ENCODE results near the gene MRPL43. TPM values are rescaled to one million over a fixed set of nuclear protein-coding genes. Genes with fewer than 3 reads are reported as not detected.

MRPL43 gene
- total and polyA plus RNA-seq, 9 donors, result 61.0 to 94.4 (median 68.0) TPM

DNA sequence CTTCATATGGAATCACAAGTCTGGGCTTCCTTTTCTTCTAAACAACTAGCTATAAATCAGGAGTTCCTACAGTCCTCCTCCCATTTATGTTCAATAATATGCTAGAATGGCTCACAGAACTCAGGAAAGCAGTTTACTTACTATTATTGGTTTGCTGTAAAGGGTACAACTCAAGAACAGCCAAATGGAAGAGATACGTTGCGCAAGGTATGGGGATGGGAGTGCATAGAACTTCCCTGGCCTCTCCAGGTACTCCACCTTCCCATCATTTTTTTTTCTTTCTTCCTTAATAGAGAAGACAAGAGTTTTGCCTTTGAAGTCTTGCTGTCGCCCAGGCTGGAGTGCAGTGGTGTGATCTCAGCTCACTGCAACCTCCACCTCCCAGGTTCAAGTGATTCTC is 45.1 kb downstream of the MRPL43 start:
- Histone ChIP-seq H3K36me3 (ENCODE audit: control insufficient read depth, insufficient read depth, low read length) (peaks cover 46% of the 10 kb centered on the region), H3K4me1 (ENCODE audit: control insufficient read depth, insufficient read depth, low read length) (no peaks in the 10 kb centered on the region), H3K27me3 (ENCODE audit: control insufficient read depth, insufficient read depth, low read length) (no peaks in the 10 kb centered on the region), H3K4me3 (ENCODE audit: low read length) (no peak overlapping the region), H3K27ac (ENCODE audit: low read length) (no peak overlapping the region), H3K9me3 (replicated peaks; ENCODE audit: control insufficient read depth, low read depth, low read length) (no peaks in the 10 kb centered on the region)
- WGBS (ENCODE audit: insufficient coverage), result no CpG with 5 or more reads among the region's 3 CpGs
- DNase-seq, result no peak

- Histone ChIP-seq H3K27me3 (ENCODE audit: control insufficient read depth, insufficient read depth, low read length) (no peaks in the 10 kb centered on the region), H3K9me3 (replicated peaks; ENCODE audit: control insufficient read depth, low read depth, low read length) (no peaks in the 10 kb centered on the region), H3K4me1 (ENCODE audit: control insufficient read depth, insufficient read depth, low read length) (no peaks in the 10 kb centered on the region), H3K4me3 (ENCODE audit: low read length) (no peak overlapping the region), H3K27ac (ENCODE audit: low read length) (no peak overlapping the region), H3K36me3 (ENCODE audit: control insufficient read depth, insufficient read depth, low read length) (peaks cover 47% of the 10 kb centered on the region)
- no peak for DNase-seq
These were observed 47.4 kb downstream of the MRPL43 start for GRCh38 chr10:100939763-100940344.

Other genes with a start within 250 kb of the MRPL43 start
- gene PAX2, start 241.9 kb downstream of the MRPL43 start, total RNA-seq, result not detected
- gene PAX2, start 241.9 kb downstream of the MRPL43 start, polyA plus RNA-seq (ENCODE audit: insufficient read depth in 1 of 8, insufficient read length in 8 of 8, low replicate concordance in 1 of 8), result under 1 TPM in 1 of 8 donors, not detected in 7; 0.05 TPM
- 113 TPM for gene SLF2, start 74.5 kb downstream of the MRPL43 start, total RNA-seq
- gene SLF2, start 74.5 kb downstream of the MRPL43 start, polyA plus RNA-seq (ENCODE audit: insufficient read depth in 1 of 8, insufficient read length in 8 of 8, low replicate concordance in 1 of 8), result 100 to 1,000 TPM in 1 of 8 donors, 10 to 100 TPM in 7; 59.1 to 106 (median 81.3) TPM
- 1.2 TPM for gene SEMA4G, start 18.0 kb downstream of the MRPL43 start, total RNA-seq
- gene SEMA4G, start 18.0 kb downstream of the MRPL43 start, polyA plus RNA-seq (ENCODE audit: insufficient read depth in 1 of 8, insufficient read length in 8 of 8, low replicate concordance in 1 of 8), result 10 to 100 TPM in 3 of 8 donors, 1 to 10 TPM in 5; 4.8 to 12.9 (median 7.3) TPM
- 5.9 TPM for gene TWNK, start within 50 bp of the MRPL43 start, total RNA-seq
- 10 to 100 TPM in 3 of 8 donors, 1 to 10 TPM in 5; 8.1 to 12.0 (median 9.6) TPM for gene TWNK, start within 50 bp of the MRPL43 start, polyA plus RNA-seq (ENCODE audit: insufficient read depth in 1 of 8, insufficient read length in 8 of 8, low replicate concordance in 1 of 8)
- 35.6 TPM for gene LZTS2, start 12.3 kb upstream of the MRPL43 start, total RNA-seq
- 10 to 100 TPM; 55.0 to 72.0 (median 63.2) TPM for gene LZTS2, start 12.3 kb upstream of the MRPL43 start, polyA plus RNA-seq (ENCODE audit: insufficient read depth in 1 of 8, insufficient read length in 8 of 8, low replicate concordance in 1 of 8)
- 1.2 TPM for gene PDZD7, start 43.6 kb upstream of the MRPL43 start, total RNA-seq
- gene PDZD7, start 43.6 kb upstream of the MRPL43 start, polyA plus RNA-seq (ENCODE audit: insufficient read depth in 1 of 8, insufficient read length in 8 of 8, low replicate concordance in 1 of 8), result 1 to 10 TPM in 5 of 8 donors, under 1 TPM in 3; 0.41 to 6.1 (median 1.4) TPM
- 27.8 TPM for gene SFXN3, start 43.7 kb upstream of the MRPL43 start, total RNA-seq
- 10 to 100 TPM; 18.8 to 37.2 (median 22.1) TPM for gene SFXN3, start 43.7 kb upstream of the MRPL43 start, polyA plus RNA-seq (ENCODE audit: insufficient read depth in 1 of 8, insufficient read length in 8 of 8, low replicate concordance in 1 of 8)
- gene KAZALD1, start 74.5 kb upstream of the MRPL43 start, total RNA-seq, result 60.2 TPM
- gene KAZALD1, start 74.5 kb upstream of the MRPL43 start, polyA plus RNA-seq (ENCODE audit: insufficient read depth in 1 of 8, insufficient read length in 8 of 8, low replicate concordance in 1 of 8), result 10 to 100 TPM; 22.3 to 63.9 (median 36.6) TPM
- gene TLX1, start 143.8 kb upstream of the MRPL43 start, total RNA-seq, result not detected
- not detected for gene TLX1, start 143.8 kb upstream of the MRPL43 start, polyA plus RNA-seq (ENCODE audit: insufficient read depth in 1 of 8, insufficient read length in 8 of 8, low replicate concordance in 1 of 8)
- gene LBX1, start 242.0 kb upstream of the MRPL43 start, total RNA-seq, result 3.3 TPM
- gene LBX1, start 242.0 kb upstream of the MRPL43 start, polyA plus RNA-seq (ENCODE audit: insufficient read depth in 1 of 8, insufficient read length in 8 of 8, low replicate concordance in 1 of 8), result 10 to 100 TPM in 3 of 8 donors, 1 to 10 TPM in 5; 5.1 to 12.3 (median 9.3) TPM